Keratinocyte (primary cell): Measurements from ENCODE around the gene SLC12A6.

Source experiments
- EZH2 ChIP-seq: IDR thresholded peaks from one replicate; pipeline ENCODE4 v1.6.1; 2012; ENCODE audit warnings: inconsistent platforms, mild to moderate bottlenecking, low read length, moderate library complexity
- TF ChIP-seq, protein P1 (sequence below), 3 experiments: IDR thresholded peaks in 1 of 3; conservative IDR thresholded peaks in 1 of 3; optimal IDR thresholded peaks in 1 of 3; 2 replicates in 2 of 3; 3 replicates in 1 of 3; pipeline versions ENCODE3 to v1.5.1; 2011; ENCODE audit warnings: low read length in 3 of 3, mild to moderate bottlenecking in 3 of 3, moderate library complexity in 2 of 3, control low read depth in 1 of 3, inconsistent platforms in 1 of 3; ENCODE audit not compliant: insufficient read depth in 2 of 3; ENCODE audit errors: extremely low read depth in 1 of 3

DNA sequence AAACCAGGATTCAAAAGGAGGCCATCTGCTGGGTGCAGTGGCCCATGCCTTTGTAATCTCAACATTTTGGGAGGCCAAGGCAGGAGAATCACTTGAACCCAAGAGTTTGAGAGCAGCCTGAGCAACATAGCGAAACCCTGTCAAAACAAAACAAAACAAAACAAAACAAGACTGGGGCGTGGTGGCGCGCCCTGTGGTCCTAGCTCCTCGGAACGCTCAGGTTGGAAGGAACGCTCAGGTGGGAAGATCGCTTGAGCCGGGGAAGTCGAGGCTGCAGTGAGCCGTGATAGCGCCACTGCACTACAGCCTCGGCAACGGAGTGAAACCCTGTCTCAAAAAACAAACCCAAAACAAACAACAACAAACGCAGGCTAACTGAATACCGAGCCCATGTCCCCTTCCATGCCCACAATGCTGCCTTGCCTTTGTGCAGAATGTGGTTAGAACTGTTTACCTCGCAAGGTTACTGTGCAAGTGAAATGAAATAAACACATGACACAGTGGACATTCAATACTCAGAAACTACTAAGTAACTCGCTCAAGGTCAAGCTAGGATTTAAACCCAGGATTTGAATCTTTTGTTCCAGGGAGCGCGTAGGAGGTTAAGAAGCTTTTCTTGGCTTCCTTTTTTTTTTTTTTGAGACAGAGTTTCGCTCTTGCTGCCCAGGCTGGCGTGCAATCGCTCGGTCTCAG is 113.5 kb downstream of the SLC12A6 start:
- TF ChIP-seq, protein P1, sequence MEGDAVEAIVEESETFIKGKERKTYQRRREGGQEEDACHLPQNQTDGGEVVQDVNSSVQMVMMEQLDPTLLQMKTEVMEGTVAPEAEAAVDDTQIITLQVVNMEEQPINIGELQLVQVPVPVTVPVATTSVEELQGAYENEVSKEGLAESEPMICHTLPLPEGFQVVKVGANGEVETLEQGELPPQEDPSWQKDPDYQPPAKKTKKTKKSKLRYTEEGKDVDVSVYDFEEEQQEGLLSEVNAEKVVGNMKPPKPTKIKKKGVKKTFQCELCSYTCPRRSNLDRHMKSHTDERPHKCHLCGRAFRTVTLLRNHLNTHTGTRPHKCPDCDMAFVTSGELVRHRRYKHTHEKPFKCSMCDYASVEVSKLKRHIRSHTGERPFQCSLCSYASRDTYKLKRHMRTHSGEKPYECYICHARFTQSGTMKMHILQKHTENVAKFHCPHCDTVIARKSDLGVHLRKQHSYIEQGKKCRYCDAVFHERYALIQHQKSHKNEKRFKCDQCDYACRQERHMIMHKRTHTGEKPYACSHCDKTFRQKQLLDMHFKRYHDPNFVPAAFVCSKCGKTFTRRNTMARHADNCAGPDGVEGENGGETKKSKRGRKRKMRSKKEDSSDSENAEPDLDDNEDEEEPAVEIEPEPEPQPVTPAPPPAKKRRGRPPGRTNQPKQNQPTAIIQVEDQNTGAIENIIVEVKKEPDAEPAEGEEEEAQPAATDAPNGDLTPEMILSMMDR (optimal IDR thresholded peaks at IDR 0.05 in 1 of 3, IDR thresholded peaks at IDR 0.05 in 1 of 3, conservative IDR thresholded peaks at IDR 0.05 in 1 of 3; ENCODE audit: extremely low read depth in 1 of 3, insufficient read depth in 2 of 3, low read length in 3 of 3), result peak in 1 of 3 experiments; percentile 17
- TF ChIP-seq EZH2, result no peak
